Neuronal stem cell (in vitro differentiated cells): ENCODE results near the gene ASF1B.
A peak's percentile ranks its signal among the peaks of the same experiment; 100 is the strongest.

Experiments used
- DNase-seq: peaks from one replicate; pipeline ENCODE4 v3.0.0-alpha.2; 2013; ENCODE audit warnings: low spot score
- H2AFZ ChIP-seq: one replicate; pipeline ENCODE4 v1.6.1; 2013; ENCODE audit warnings: mild to moderate bottlenecking, low read length, inconsistent platforms
- H2AK5ac ChIP-seq: 2 replicates; pipeline ENCODE4 v1.6.1; 2013; ENCODE audit warnings: low read depth, mild to moderate bottlenecking, inconsistent platforms, low read length, moderate library complexity, mixed read lengths
- H2BK120ac ChIP-seq: 2 replicates; pipeline ENCODE4 v1.6.1; 2013; ENCODE audit warnings: low read depth, mild to moderate bottlenecking, inconsistent platforms, low read length, moderate library complexity, mixed read lengths
- H2BK12ac ChIP-seq: one replicate; pipeline ENCODE4 v1.6.1; 2013; ENCODE audit warnings: low read length, inconsistent platforms
- H2BK15ac ChIP-seq: 2 replicates; pipeline ENCODE4 v1.6.1; 2013; ENCODE audit warnings: mild to moderate bottlenecking, low read length, inconsistent platforms, mixed read lengths
- H2BK5ac ChIP-seq: one replicate; pipeline ENCODE4 v1.6.1; 2013; ENCODE audit warnings: inconsistent platforms, mild to moderate bottlenecking, low read length, moderate library complexity
- H3K14ac ChIP-seq: one replicate; pipeline ENCODE4 v1.6.1; 2013; ENCODE audit warnings: low read length, inconsistent platforms
- H3K18ac ChIP-seq: 2 replicates; pipeline ENCODE4 v1.6.1; 2013; ENCODE audit warnings: low read length, inconsistent platforms
- H3K23ac ChIP-seq: 2 replicates; pipeline ENCODE4 v1.6.1; 2013; ENCODE audit warnings: low read depth, mild to moderate bottlenecking, mixed read lengths, low read length, inconsistent platforms; ENCODE audit not compliant: poor library complexity
- H3K27ac ChIP-seq: replicated peaks from 3 replicates; pipeline ENCODE4 v1.5.1; 2013; ENCODE audit warnings: low read length, inconsistent platforms
- H3K27me3 ChIP-seq, 3 experiments: 2 replicates each; pipeline ENCODE4 v1.6.1; 2013; ENCODE audit warnings: low read length in 3 of 3, mild to moderate bottlenecking in 2 of 3, inconsistent platforms in 1 of 3, low read depth in 1 of 3, mixed read lengths in 1 of 3, moderate library complexity in 1 of 3; ENCODE audit not compliant: control insufficient read depth in 3 of 3, insufficient read depth in 3 of 3
- H3K36me3 ChIP-seq, 2 donors: replicated peaks in 1 of 2; 2 replicates each; pipeline ENCODE4 v1.6.1; 2013; ENCODE audit warnings: low read length in 2 of 2; ENCODE audit not compliant: control insufficient read depth in 2 of 2, insufficient read depth in 2 of 2
- H3K4ac ChIP-seq: 2 replicates; pipeline ENCODE4 v1.6.1; 2013; ENCODE audit warnings: inconsistent platforms, mild to moderate bottlenecking, low read length, moderate library complexity
- H3K4me1 ChIP-seq, 2 donors: 1 replicate in 1 of 2; 2 replicates in 1 of 2; pipeline ENCODE4 v1.6.1; 2013; ENCODE audit warnings: low read length in 2 of 2, low read depth in 1 of 2; ENCODE audit not compliant: control insufficient read depth in 2 of 2, insufficient read depth in 1 of 2
- H3K4me2 ChIP-seq: one replicate; pipeline ENCODE4 v1.6.1; 2013; ENCODE audit warnings: mild to moderate bottlenecking, low read length, inconsistent platforms; ENCODE audit not compliant: insufficient read depth, poor library complexity, severe bottlenecking
- H3K4me3 ChIP-seq, 2 donors: 2 replicates each; pipeline ENCODE4 v1.5.1; 2013; ENCODE audit warnings: low read length in 2 of 2, mild to moderate bottlenecking in 2 of 2, inconsistent platforms in 1 of 2, moderate library complexity in 1 of 2
- H3K79me1 ChIP-seq: one replicate; pipeline ENCODE4 v1.6.1; 2013; ENCODE audit warnings: low read depth, mild to moderate bottlenecking, inconsistent platforms, low read length, moderate library complexity
- H3K9ac ChIP-seq: one replicate; pipeline ENCODE4 v1.6.1; 2013; ENCODE audit warnings: mild to moderate bottlenecking, low read depth, low read length, inconsistent platforms; ENCODE audit not compliant: poor library complexity
- H3K9me3 ChIP-seq, 2 donors: replicated peaks in 1 of 2; 2 replicates each; pipeline versions ENCODE3 to v1.6.1; 2013; ENCODE audit warnings: low read length in 2 of 2, mild to moderate bottlenecking in 2 of 2, inconsistent platforms in 1 of 2, low read depth in 1 of 2, mixed read lengths in 1 of 2, moderate library complexity in 1 of 2; ENCODE audit not compliant: control insufficient read depth in 2 of 2, insufficient read depth in 1 of 2
- H4K8ac ChIP-seq: one replicate; pipeline ENCODE4 v1.6.1; 2013; ENCODE audit warnings: low read depth, mild to moderate bottlenecking, inconsistent platforms, low read length, moderate library complexity
- H4K91ac ChIP-seq: one replicate; pipeline ENCODE4 v1.6.1; 2013; ENCODE audit warnings: low read length, low read depth, mild to moderate bottlenecking, inconsistent platforms; ENCODE audit not compliant: poor library complexity
- WGBS, 2 donors: extraction: QIAGEN DNeasy Blood & Tissue Kit; methylation state at CpG; one replicate each; pipeline ENCODE4 v1.1.7; 2013; ENCODE audit warnings: missing lambda C conversion rate in 2 of 2, mixed read lengths in 1 of 2; ENCODE audit not compliant: insufficient read length in 2 of 2, insufficient replicate concordance in 1 of 2; ENCODE audit errors: extremely low coverage in 2 of 2; 5-methylcytosine and 5-hydroxymethylcytosine counted together

Gene ASF1B

DNA sequence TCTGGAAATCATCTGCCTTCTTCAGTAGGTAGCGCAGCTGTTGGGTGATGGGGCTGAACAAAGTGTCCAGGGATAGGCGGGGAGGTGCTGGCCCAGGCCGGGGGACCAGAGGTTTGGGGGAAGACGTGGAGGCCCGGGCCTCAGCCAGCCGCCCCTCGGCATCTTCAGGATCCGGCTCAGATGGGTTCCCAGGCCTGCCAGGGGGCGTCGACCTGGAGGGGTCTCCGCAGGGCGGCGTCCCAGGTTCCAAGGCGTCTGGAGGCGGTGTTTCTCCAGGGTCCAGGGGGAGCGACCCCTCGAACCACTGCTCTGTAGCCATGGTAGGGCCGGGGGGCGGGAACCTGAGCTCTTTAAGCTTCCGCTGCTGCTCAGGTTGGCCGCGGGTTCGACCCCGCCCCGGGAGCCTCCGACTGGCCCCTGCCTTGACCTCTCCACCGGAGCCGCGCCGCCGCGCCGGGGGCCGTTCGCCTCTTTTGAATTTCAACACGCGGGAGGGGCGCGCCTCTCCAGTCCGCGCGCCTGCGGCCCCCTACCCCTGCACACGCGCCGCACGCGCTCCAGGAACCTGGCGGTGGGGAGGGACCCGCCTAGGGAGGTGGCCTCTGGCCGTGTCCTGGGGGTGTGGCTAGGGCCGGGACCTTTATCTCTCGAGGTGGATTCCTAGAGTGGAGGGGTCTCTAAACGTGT, 50.9 kb downstream of the ASF1B start, which contains the start of gene C19orf67:
Gene C19orf67, minus strand, starts transcription at position 475 of the 687 bp plus-strand sequence. Its CDS starts 156 bp downstream, at position 319.
- no peak within 1 kb of the TSS for H3K4me3 ChIP-seq
- H3K4me1 ChIP-seq: peaks cover 0 to 8% of the 10 kb centered on the region in 2 donors
- H3K18ac ChIP-seq: no peak within 1 kb of the TSS

DNA sequence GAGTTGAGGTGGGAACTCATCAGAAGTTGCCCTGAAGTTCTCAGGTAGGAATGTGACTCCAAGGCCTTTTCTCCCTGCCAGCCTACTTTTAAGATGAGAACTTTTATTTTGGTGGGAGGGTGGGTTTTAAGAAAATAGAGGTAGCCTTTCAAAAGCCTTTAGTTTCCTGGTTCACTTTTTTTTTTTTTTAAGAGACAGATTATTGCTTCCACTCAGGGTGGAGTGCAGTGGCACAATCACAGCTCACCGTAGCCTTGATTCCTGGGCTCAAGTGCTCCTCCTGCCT, 53.8 kb downstream of the ASF1B start:
- WGBS, 2 donors: no CpG with 5 or more reads among the region's 1 CpG
- Histone ChIP-seq H2AK5ac (no peak overlapping the region), H3K9me3 (no peaks in the 10 kb centered on the region), H3K4me3 (peak overlapping the region in 1 of 2 donors; percentile 60), H3K14ac (no peak overlapping the region), H3K36me3 (peaks cover 2 to 12% of the 10 kb centered on the region in 2 donors), H2BK12ac (no peak overlapping the region), H3K27me3 (no peaks in the 10 kb centered on the region), H3K79me1 (no peaks in the 10 kb centered on the region), H3K4ac (no peak overlapping the region), H3K23ac (no peak overlapping the region), H3K4me2 (no peak overlapping the region), H3K9ac (no peak overlapping the region), H2BK120ac (no peak overlapping the region), H4K8ac (no peak overlapping the region), H4K91ac (no peak overlapping the region), H2AFZ (no peak overlapping the region), H2BK15ac (no peak overlapping the region), H3K27ac (no peak overlapping the region), H3K18ac (no peak overlapping the region), H2BK5ac (no peak overlapping the region), H3K4me1 (peaks cover 0 to 5% of the 10 kb centered on the region in 2 donors)
- DNase-seq: no peak

More for the DNA sequence above, 50.9 kb downstream of the ASF1B start, which contains the start of gene C19orf67:
- H2BK12ac ChIP-seq: no peak within 1 kb of the TSS
- no CpG with 5 or more reads among the region's 54 CpGs for WGBS, 2 donors
- H3K4me2 ChIP-seq: peak within 1 kb of the TSS; percentile 39
- H3K27ac ChIP-seq: no peak within 1 kb of the TSS
- H3K79me1 ChIP-seq: peaks cover 4% of the 10 kb centered on the region
- no peak for DNase-seq
- H3K36me3 ChIP-seq: peaks cover 14 to 28% of the 10 kb centered on the region in 2 donors
- no peak within 1 kb of the TSS for H3K4ac ChIP-seq
- no peak within 1 kb of the TSS for H3K14ac ChIP-seq
- H3K9me3 ChIP-seq: peaks cover 0 to 4% of the 10 kb centered on the region in 2 donors
- no peak within 1 kb of the TSS for H2BK5ac ChIP-seq
- H3K27me3 ChIP-seq: peaks cover 0 to 4% (median 0%) of the 10 kb centered on the region in 3 experiments
- H3K9ac ChIP-seq: no peak within 1 kb of the TSS
- H2AK5ac ChIP-seq: peak within 1 kb of the TSS; percentile 0
- H4K91ac ChIP-seq: no peak within 1 kb of the TSS
- H3K23ac ChIP-seq: no peak within 1 kb of the TSS
- H2AFZ ChIP-seq: no peak within 1 kb of the TSS
- no peak within 1 kb of the TSS for H4K8ac ChIP-seq
- H2BK15ac ChIP-seq: no peak within 1 kb of the TSS
- no peak within 1 kb of the TSS for H2BK120ac ChIP-seq

GRCh38 chr19:14081797-14082674, 54.4 kb downstream of the ASF1B start:
- Histone ChIP-seq H4K91ac (no peak overlapping the region), H3K4me1 (peaks cover 0 to 5% of the 10 kb centered on the region in 2 donors), H3K9ac (no peak overlapping the region), H2BK120ac (no peak overlapping the region), H4K8ac (no peak overlapping the region), H3K27ac (peak overlapping the region; percentile 53), H2BK12ac (no peak overlapping the region), H3K79me1 (no peaks in the 10 kb centered on the region), H2AK5ac (peak overlapping the region; percentile 58), H3K14ac (no peak overlapping the region), H2AFZ (peak overlapping the region; percentile 83), H3K4ac (no peak overlapping the region), H3K23ac (peak overlapping the region; percentile 52), H3K4me2 (peak overlapping the region; percentile 93), H3K4me3 (peak overlapping the region; percentile 60 to 89), H3K36me3 (peaks cover 0 to 9% of the 10 kb centered on the region in 2 donors), H3K9me3 (no peaks in the 10 kb centered on the region), H2BK15ac (peak overlapping the region; percentile 84), H2BK5ac (peak overlapping the region; percentile 93), H3K27me3 (no peaks in the 10 kb centered on the region), H3K18ac (peak overlapping the region; percentile 90)
- DNase-seq: no peak
- WGBS, 2 donors: no CpG with 5 or more reads among the region's 24 CpGs
